Measurements from ENCODE around the gene RHBDD1.
A peak's percentile ranks its signal among the peaks of the same experiment; 100 is the strongest.

The RHBDD1 gene

GRCh38 chr2:226835796-226836547 is at the start of gene RHBDD1:
Gene RHBDD1, plus strand, starts transcription at chr2:226836054. Its CDS starts 28,640 bp downstream, at chr2:226864694.
- peak; percentile 85 for DNase-seq (ENCODE audit: low read depth)

GRCh38 chr2:226788064-226788463 is 47.8 kb upstream of the RHBDD1 start:
- no peak for DNase-seq (ENCODE audit: low read depth)

- no peak for DNase-seq (ENCODE audit: low read depth)
Observed at GRCh38 chr2:226788881-226789490, 46.9 kb upstream of the RHBDD1 start.

- no peak for DNase-seq (ENCODE audit: low read depth)
Observed at GRCh38 chr2:226790011-226790410, 45.8 kb upstream of the RHBDD1 start.

- no peak for DNase-seq (ENCODE audit: low read depth)
Observed at GRCh38 chr2:226790431-226790830, 45.4 kb upstream of the RHBDD1 start.

- DNase-seq (ENCODE audit: low read depth): no peak
Observed at GRCh38 chr2:226791056-226791486, 44.8 kb upstream of the RHBDD1 start.

- DNase-seq (ENCODE audit: low read depth): peak; percentile 77
Observed at GRCh38 chr2:226791487-226792081, 44.3 kb upstream of the RHBDD1 start.

- DNase-seq (ENCODE audit: low read depth): no peak
Observed at GRCh38 chr2:226792155-226792881, 43.5 kb upstream of the RHBDD1 start.

GRCh38 chr2:226793646-226794045 is 42.2 kb upstream of the RHBDD1 start:
- DNase-seq (ENCODE audit: low read depth): no peak

GRCh38 chr2:226794196-226794661 is 41.6 kb upstream of the RHBDD1 start:
- DNase-seq (ENCODE audit: low read depth): no peak

- DNase-seq (ENCODE audit: low read depth): no peak
Observed at GRCh38 chr2:226794751-226795171, 41.1 kb upstream of the RHBDD1 start.

- no peak for DNase-seq (ENCODE audit: low read depth)
Observed at GRCh38 chr2:226795281-226796011, 40.4 kb upstream of the RHBDD1 start.

- no peak for DNase-seq (ENCODE audit: low read depth)
Observed at GRCh38 chr2:226796012-226796839, 39.6 kb upstream of the RHBDD1 start.

GRCh38 chr2:226796840-226797288 is 39.0 kb upstream of the RHBDD1 start:
- DNase-seq (ENCODE audit: low read depth): no peak

- no peak for DNase-seq (ENCODE audit: low read depth)
Observed at GRCh38 chr2:226797289-226797988, 38.4 kb upstream of the RHBDD1 start.

GRCh38 chr2:226797989-226798421 is 37.8 kb upstream of the RHBDD1 start:
- no peak for DNase-seq (ENCODE audit: low read depth)

- no peak for DNase-seq (ENCODE audit: low read depth)
Observed at GRCh38 chr2:226798422-226799210, 37.2 kb upstream of the RHBDD1 start.

GRCh38 chr2:226799211-226799975 is 36.5 kb upstream of the RHBDD1 start, which contains the start of gene IRS1:
Gene IRS1, minus strand, starts transcription at chr2:226799820. Its CDS starts 1,082 bp downstream, at chr2:226798738.
- no peak for DNase-seq (ENCODE audit: low read depth)

Measured in stimulated activated CD8-positive, alpha-beta memory T cell treated with anti-CD3 and anti-CD28 coated beads, Interleukin-15, amount 100 ng/mL, for 1 hour (primary cell).